ENCODE results near the gene C1orf185.
"Not testable (repeated sequence)": the region's sequence is repeated elsewhere in the genome, so short reads cannot be mapped to it uniquely, and the experiment has no call there.

C1orf185 gene

GRCh38 chr1:51101976-51102375 lies at the start of gene C1orf185:
Gene C1orf185 (plus strand): TSS chr1:51102228. CDS start chr1:51102234, 6 bp downstream.
- no peak for DNase-seq

- DNase-seq, result no peak
Observed at GRCh38 chr1:51058858-51059257, 43.2 kb upstream of the C1orf185 start.

GRCh38 chr1:51061231-51061918 lies 40.7 kb upstream of the C1orf185 start:
- DNase-seq, result no peak

- DNase-seq, result no peak
Observed at GRCh38 chr1:51063121-51063520, 38.9 kb upstream of the C1orf185 start.

- no peak for DNase-seq
Observed at GRCh38 chr1:51070011-51070410, 32.0 kb upstream of the C1orf185 start.

GRCh38 chr1:51070640-51071039 lies 31.4 kb upstream of the C1orf185 start:
- DNase-seq, result no peak

GRCh38 chr1:51071291-51072042 lies 30.6 kb upstream of the C1orf185 start:
- no peak for DNase-seq

- no peak for DNase-seq
Observed at GRCh38 chr1:51072043-51072439, 30.0 kb upstream of the C1orf185 start.

- no peak for DNase-seq
Observed at GRCh38 chr1:51072651-51073050, 29.4 kb upstream of the C1orf185 start.

GRCh38 chr1:51073456-51073855 lies 28.6 kb upstream of the C1orf185 start:
- DNase-seq, result no peak

GRCh38 chr1:51086496-51087271 lies 15.3 kb upstream of the C1orf185 start:
- DNase-seq, result no peak

GRCh38 chr1:51088474-51088873 lies 13.6 kb upstream of the C1orf185 start:
- no peak for DNase-seq

- DNase-seq, result no peak
Observed at GRCh38 chr1:51093581-51093980, 8.4 kb upstream of the C1orf185 start.

- DNase-seq, result no peak
Observed at GRCh38 chr1:51097171-51097570, 4.9 kb upstream of the C1orf185 start.

GRCh38 chr1:51100264-51100880 lies 1.7 kb upstream of the C1orf185 start:
- DNase-seq, result no peak

GRCh38 chr1:51114137-51114536 lies 12.1 kb downstream of the C1orf185 start:
- DNase-seq, result no peak

- no peak for DNase-seq
Observed at GRCh38 chr1:51115714-51116404, 13.8 kb downstream of the C1orf185 start.

- no peak for DNase-seq
Observed at GRCh38 chr1:51119331-51119730, 17.3 kb downstream of the C1orf185 start.

- no peak for DNase-seq
Observed at GRCh38 chr1:51120629-51121028, 18.6 kb downstream of the C1orf185 start.

- not testable (repeated sequence) for DNase-seq
Observed at GRCh38 chr1:51127152-51127551, 25.1 kb downstream of the C1orf185 start.

GRCh38 chr1:51131185-51131584 lies 29.2 kb downstream of the C1orf185 start:
- no peak for DNase-seq

- no peak for DNase-seq
Observed at GRCh38 chr1:51133045-51133444, 31.0 kb downstream of the C1orf185 start.

- DNase-seq, result not testable (repeated sequence)
Observed at GRCh38 chr1:51137696-51138095, 35.7 kb downstream of the C1orf185 start.
